ENCODE measurements around the gene GPR42. TPM values are rescaled to one million over a fixed set of nuclear protein-coding genes. Genes with fewer than 3 reads are reported as not detected.
"Not testable (repeated sequence)": the region's sequence is repeated elsewhere in the genome, so short reads cannot be mapped to it uniquely, and the experiment has no call there.

The GPR42 gene
- total RNA-seq, 1 donor from 2014 or later: not detected

DNA sequence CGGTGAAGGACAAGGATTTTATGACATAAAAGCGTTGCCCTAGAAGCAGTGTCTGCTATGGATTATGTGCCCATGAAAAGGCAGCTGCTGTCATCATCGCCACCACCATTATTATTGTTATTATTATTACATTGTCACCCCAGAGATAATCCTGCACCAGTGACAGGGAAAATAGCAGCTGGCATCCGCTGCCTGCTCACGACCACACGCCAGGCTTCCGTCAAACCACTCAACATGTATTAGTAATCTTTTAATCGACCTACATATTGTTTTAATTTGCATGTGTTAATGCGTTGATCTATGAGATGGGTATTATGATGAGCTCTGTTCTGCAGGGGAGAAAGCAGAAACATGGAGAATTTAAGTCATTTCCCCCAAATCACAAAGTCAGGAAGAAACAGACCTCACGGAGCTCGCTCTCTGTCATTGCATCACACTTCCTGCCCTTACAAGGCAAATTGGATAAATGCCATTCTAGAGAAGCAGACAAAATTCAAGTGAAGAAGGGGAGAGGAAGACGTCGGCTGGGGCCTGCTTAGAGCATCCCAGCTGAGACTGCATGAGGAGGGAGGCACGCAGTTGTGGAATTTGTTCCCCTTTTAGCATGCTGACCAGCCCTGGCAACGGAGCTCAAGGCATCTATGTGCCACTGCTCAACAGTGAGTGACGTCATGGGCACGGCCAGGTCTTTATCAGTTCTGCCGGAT is 12.8 kb upstream of the GPR42 start, which contains the start of gene FFAR3:
TSS of gene FFAR3 (plus strand) at position 594 of the 707 bp plus-strand sequence. CDS start 431 bp downstream, outside the sequence.
- Mint-ChIP-seq H3K27me3 (ENCODE audit: unreplicated experiment) (peaks cover 4% of the 10 kb centered on the region), H3K4me3 (ENCODE audit: unreplicated experiment) (no peak within 1 kb of the TSS)
- DNase-seq: no peak

DNA sequence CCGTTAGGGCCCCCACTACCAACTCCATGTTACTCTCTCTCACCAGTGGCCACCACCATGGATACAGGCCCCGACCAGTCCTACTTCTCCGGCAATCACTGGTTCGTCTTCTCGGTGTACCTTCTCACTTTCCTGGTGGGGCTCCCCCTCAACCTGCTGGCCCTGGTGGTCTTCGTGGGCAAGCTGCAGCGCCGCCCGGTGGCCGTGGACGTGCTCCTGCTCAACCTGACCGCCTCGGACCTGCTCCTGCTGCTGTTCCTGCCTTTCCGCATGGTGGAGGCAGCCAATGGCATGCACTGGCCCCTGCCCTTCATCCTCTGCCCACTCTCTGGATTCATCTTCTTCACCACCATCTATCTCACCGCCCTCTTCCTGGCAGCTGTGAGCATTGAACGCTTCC is 12.0 kb upstream of the GPR42 start:
- not testable (repeated sequence) for H3K9me3 Mint-ChIP-seq (ENCODE audit: unreplicated experiment); H3K27me3 Mint-ChIP-seq (ENCODE audit: unreplicated experiment); DNase-seq; H3K4me1 Mint-ChIP-seq (ENCODE audit: low read depth, unreplicated experiment); H3K4me3 Mint-ChIP-seq (ENCODE audit: unreplicated experiment); H3K36me3 Mint-ChIP-seq (ENCODE audit: unreplicated experiment); H3K27ac Mint-ChIP-seq (ENCODE audit: unreplicated experiment)

More for the DNA sequence above, 12.8 kb upstream of the GPR42 start, which contains the start of gene FFAR3:
- Mint-ChIP-seq H3K27ac (ENCODE audit: unreplicated experiment) (no peak within 1 kb of the TSS), H3K36me3 (ENCODE audit: unreplicated experiment) (no peaks in the 10 kb centered on the region), H3K4me1 (ENCODE audit: low read depth, unreplicated experiment) (no peaks in the 10 kb centered on the region), H3K9me3 (ENCODE audit: unreplicated experiment) (peaks cover 1% of the 10 kb centered on the region)
- TF ChIP-seq, protein P1, sequence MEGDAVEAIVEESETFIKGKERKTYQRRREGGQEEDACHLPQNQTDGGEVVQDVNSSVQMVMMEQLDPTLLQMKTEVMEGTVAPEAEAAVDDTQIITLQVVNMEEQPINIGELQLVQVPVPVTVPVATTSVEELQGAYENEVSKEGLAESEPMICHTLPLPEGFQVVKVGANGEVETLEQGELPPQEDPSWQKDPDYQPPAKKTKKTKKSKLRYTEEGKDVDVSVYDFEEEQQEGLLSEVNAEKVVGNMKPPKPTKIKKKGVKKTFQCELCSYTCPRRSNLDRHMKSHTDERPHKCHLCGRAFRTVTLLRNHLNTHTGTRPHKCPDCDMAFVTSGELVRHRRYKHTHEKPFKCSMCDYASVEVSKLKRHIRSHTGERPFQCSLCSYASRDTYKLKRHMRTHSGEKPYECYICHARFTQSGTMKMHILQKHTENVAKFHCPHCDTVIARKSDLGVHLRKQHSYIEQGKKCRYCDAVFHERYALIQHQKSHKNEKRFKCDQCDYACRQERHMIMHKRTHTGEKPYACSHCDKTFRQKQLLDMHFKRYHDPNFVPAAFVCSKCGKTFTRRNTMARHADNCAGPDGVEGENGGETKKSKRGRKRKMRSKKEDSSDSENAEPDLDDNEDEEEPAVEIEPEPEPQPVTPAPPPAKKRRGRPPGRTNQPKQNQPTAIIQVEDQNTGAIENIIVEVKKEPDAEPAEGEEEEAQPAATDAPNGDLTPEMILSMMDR (IDR thresholded peaks at IDR 0.05; ENCODE audit: partially characterized antibody, unreplicated experiment): no peak

DNA sequence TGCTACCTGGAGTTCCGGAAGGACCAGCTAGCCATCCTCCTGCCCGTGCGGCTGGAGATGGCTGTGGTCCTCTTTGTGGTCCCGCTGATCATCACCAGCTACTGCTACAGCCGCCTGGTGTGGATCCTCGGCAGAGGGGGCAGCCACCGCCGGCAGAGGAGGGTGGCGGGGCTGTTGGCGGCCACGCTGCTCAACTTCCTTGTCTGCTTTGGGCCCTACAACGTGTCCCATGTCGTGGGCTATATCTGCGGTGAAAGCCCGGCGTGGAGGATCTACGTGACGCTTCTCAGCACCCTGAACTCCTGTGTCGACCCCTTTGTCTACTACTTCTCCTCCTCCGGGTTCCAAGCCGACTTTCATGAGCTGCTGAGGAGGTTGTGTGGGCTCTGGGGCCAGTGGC is 11.5 kb upstream of the GPR42 start:
- H3K27ac Mint-ChIP-seq (ENCODE audit: unreplicated experiment); H3K27me3 Mint-ChIP-seq (ENCODE audit: unreplicated experiment); H3K4me3 Mint-ChIP-seq (ENCODE audit: unreplicated experiment); H3K4me1 Mint-ChIP-seq (ENCODE audit: low read depth, unreplicated experiment); H3K36me3 Mint-ChIP-seq (ENCODE audit: unreplicated experiment); DNase-seq; H3K9me3 Mint-ChIP-seq (ENCODE audit: unreplicated experiment): not testable (repeated sequence)

DNA sequence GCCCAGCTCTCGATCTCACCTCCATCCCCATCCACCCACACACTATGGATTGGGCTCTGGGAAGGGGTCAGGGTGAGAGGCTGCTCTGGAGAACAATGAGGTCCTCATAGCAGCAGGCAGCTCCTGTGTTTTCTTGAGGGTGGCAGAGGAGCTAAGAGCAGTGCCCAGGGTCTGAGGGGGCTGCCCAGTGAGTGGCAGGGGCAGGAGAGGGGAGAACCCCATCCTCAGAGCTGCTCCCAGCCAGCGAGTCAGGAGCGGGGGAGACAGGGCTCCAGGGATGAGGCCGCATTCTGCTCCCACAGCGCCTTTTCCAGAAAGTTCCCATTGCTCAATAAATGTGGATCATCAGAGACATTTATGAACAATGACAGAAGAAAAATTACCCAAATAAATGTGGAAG is 10.8 kb upstream of the GPR42 start:
- not testable (repeated sequence) for H3K9me3 Mint-ChIP-seq (ENCODE audit: unreplicated experiment); H3K36me3 Mint-ChIP-seq (ENCODE audit: unreplicated experiment); H3K27me3 Mint-ChIP-seq (ENCODE audit: unreplicated experiment); H3K4me1 Mint-ChIP-seq (ENCODE audit: low read depth, unreplicated experiment); H3K4me3 Mint-ChIP-seq (ENCODE audit: unreplicated experiment); DNase-seq; H3K27ac Mint-ChIP-seq (ENCODE audit: unreplicated experiment)

DNA sequence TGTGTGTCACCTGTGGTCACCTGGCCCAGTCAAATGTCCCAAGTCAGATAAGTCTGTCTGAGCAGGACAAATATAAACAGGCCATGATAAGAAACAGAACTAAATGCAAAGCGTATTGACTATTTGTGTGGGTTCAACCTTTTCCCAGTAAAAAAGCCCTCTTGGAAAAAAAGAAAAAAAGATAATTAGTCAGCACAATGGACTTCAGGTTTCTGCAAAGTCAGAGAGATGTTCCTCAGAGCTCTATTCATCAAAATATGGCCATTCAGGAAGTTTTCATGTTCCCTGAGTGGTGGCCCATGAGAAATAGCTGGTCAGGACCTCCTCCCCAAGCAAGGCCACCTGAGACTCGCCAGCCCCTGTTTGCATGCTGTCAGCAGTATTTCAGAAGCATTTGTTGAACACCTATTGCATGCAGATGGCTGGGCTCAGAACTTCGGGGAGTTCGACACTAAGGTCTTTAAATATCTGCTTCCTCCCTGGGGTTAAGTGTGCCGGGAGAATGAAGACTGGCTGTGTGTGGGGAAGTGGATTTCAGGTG is 9.9 kb upstream of the GPR42 start:
- H3K4me1 Mint-ChIP-seq (ENCODE audit: low read depth, unreplicated experiment): no peaks in the 10 kb centered on the region
- no peak for DNase-seq
- H3K4me3 Mint-ChIP-seq (ENCODE audit: unreplicated experiment): no peak overlapping the region
- no peak overlapping the region for H3K27ac Mint-ChIP-seq (ENCODE audit: unreplicated experiment)
- peaks cover 1% of the 10 kb centered on the region for H3K9me3 Mint-ChIP-seq (ENCODE audit: unreplicated experiment)
- TF ChIP-seq, protein P1 (IDR thresholded peaks at IDR 0.05; ENCODE audit: partially characterized antibody, unreplicated experiment): no peak
- no peaks in the 10 kb centered on the region for H3K36me3 Mint-ChIP-seq (ENCODE audit: unreplicated experiment)
- peaks cover 2% of the 10 kb centered on the region for H3K27me3 Mint-ChIP-seq (ENCODE audit: unreplicated experiment)

DNA sequence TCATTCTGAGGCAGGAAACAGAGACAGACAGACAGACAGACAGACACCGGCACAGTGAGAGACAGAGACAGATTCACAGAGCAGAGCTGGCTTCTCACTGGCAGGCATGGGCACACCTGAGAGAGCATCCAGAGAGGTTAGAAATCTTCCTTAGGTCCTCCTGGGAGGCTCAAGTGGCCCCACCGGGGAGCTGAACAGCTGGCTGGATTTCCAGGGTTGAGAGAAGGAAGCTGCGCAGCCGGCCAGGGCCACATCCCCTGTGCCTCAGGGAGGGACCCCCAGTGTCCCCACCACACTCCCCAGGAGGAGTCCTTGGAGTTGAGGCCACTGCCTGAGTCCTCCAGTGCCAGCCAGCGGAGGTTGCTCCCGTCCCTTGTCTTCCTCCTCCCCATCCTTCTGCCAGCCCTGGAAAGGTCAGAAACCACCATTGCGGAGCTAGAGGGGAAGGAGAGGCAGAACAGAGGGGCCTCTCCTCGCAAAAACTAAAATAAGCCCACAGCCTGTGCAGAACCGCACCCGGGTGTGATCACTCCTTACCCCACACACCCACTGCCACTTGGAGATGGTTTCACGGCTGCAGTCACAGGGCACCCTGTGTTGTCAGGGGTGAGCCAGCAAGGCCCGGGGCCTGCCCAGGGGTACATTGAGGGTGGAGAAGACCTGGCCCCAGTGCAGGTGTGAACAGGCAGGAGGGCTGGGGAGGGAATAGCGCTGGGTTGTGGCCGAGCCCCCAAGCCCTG is 8.4 kb upstream of the GPR42 start:
- TF ChIP-seq, protein P1 (IDR thresholded peaks at IDR 0.05; ENCODE audit: partially characterized antibody, unreplicated experiment): no peak
- DNase-seq: no peak
- Mint-ChIP-seq H3K9me3 (ENCODE audit: unreplicated experiment) (no peaks in the 10 kb centered on the region), H3K4me1 (ENCODE audit: low read depth, unreplicated experiment) (no peaks in the 10 kb centered on the region), H3K27me3 (ENCODE audit: unreplicated experiment) (no peaks in the 10 kb centered on the region), H3K4me3 (ENCODE audit: unreplicated experiment) (no peak overlapping the region), H3K27ac (ENCODE audit: unreplicated experiment) (no peak overlapping the region), H3K36me3 (ENCODE audit: unreplicated experiment) (no peaks in the 10 kb centered on the region)
